Lower lobe of right lung (tissue), 2 donors: ENCODE results near the gene USP43. TPM values are rescaled to one million over a fixed set of nuclear protein-coding genes. Genes with fewer than 3 reads are reported as not detected.
"Not testable (repeated sequence)": the region's sequence is repeated elsewhere in the genome, so short reads cannot be mapped to it uniquely, and the experiment has no call there.

Experiments used
- ATAC-seq, 2 donors: fragments of 200-7000 bp; cut with Tn5 transposase; one replicate each; pipeline ENCODE4 v1.9.1; 2020 to 2022; ENCODE audit warnings: mild to moderate bottlenecking in 2 of 2, moderate library complexity in 2 of 2
- DNase-seq: peaks from one replicate; pipeline ENCODE4 v3.0.0-alpha.2; 2020
- H3K27ac ChIP-seq: fragments of 200-600 bp; one replicate; pipeline ENCODE4 v1.8.0; 2022
- H3K27me3 ChIP-seq: fragments of 200-600 bp; one replicate; pipeline ENCODE4 v1.8.0; 2022; ENCODE audit warnings: low read depth
- H3K36me3 ChIP-seq: fragments of 200-600 bp; one replicate; pipeline ENCODE4 v1.8.0; 2022; ENCODE audit warnings: mild to moderate bottlenecking
- H3K4me1 ChIP-seq: fragments of 200-600 bp; one replicate; pipeline ENCODE4 v1.8.0; 2022
- H3K4me3 ChIP-seq: fragments of 200-600 bp; one replicate; pipeline ENCODE4 v1.8.0; 2022; ENCODE audit warnings: mild to moderate bottlenecking
- H3K9me3 ChIP-seq: fragments of 200-600 bp; one replicate; pipeline ENCODE4 v1.8.0; 2022
- intact Hi-C: fragments of 100-400 bp; cut with DNase I; formaldehyde crosslinking; loops from one replicate; pipeline ENCODE4 v1.11.0; 2022
- long read RNA-seq: library from polyadenylated mRNA; unstranded; transcript quantifications from one replicate; pipeline ENCODE4 v2.0.0, GENCODE V29; 2021
- total RNA-seq: library from RNA; stranded (reverse); fragmentation: NEBNext Ultra II Directional; extraction: Animal tissue kit (Norgen Biotek cat#: 25700); gene quantifications from one replicate; pipeline ENCODE4 v1.2.1, GENCODE V29; 2021
- TF ChIP-seq, protein P1 (sequence below): fragments of 200-600 bp; IDR thresholded peaks from one replicate; pipeline ENCODE4 v1.8.0; 2022; ENCODE audit warnings: antibody characterized with exemption, mild to moderate bottlenecking
- donor health status: DM: no; HTN: yes; CAD: no; lungs with severe emphysema.

USP43 gene, protein sequence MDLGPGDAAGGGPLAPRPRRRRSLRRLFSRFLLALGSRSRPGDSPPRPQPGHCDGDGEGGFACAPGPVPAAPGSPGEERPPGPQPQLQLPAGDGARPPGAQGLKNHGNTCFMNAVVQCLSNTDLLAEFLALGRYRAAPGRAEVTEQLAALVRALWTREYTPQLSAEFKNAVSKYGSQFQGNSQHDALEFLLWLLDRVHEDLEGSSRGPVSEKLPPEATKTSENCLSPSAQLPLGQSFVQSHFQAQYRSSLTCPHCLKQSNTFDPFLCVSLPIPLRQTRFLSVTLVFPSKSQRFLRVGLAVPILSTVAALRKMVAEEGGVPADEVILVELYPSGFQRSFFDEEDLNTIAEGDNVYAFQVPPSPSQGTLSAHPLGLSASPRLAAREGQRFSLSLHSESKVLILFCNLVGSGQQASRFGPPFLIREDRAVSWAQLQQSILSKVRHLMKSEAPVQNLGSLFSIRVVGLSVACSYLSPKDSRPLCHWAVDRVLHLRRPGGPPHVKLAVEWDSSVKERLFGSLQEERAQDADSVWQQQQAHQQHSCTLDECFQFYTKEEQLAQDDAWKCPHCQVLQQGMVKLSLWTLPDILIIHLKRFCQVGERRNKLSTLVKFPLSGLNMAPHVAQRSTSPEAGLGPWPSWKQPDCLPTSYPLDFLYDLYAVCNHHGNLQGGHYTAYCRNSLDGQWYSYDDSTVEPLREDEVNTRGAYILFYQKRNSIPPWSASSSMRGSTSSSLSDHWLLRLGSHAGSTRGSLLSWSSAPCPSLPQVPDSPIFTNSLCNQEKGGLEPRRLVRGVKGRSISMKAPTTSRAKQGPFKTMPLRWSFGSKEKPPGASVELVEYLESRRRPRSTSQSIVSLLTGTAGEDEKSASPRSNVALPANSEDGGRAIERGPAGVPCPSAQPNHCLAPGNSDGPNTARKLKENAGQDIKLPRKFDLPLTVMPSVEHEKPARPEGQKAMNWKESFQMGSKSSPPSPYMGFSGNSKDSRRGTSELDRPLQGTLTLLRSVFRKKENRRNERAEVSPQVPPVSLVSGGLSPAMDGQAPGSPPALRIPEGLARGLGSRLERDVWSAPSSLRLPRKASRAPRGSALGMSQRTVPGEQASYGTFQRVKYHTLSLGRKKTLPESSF
- total RNA-seq: 6.8 TPM
- long read RNA-seq, full-length matches to known transcripts: 5 of 12 reads
- long read RNA-seq, partial matches to known transcripts: 3 of 12 reads
- long read RNA-seq, other reads (novel, unspliced or antisense): 4 of 12 reads

DNA sequence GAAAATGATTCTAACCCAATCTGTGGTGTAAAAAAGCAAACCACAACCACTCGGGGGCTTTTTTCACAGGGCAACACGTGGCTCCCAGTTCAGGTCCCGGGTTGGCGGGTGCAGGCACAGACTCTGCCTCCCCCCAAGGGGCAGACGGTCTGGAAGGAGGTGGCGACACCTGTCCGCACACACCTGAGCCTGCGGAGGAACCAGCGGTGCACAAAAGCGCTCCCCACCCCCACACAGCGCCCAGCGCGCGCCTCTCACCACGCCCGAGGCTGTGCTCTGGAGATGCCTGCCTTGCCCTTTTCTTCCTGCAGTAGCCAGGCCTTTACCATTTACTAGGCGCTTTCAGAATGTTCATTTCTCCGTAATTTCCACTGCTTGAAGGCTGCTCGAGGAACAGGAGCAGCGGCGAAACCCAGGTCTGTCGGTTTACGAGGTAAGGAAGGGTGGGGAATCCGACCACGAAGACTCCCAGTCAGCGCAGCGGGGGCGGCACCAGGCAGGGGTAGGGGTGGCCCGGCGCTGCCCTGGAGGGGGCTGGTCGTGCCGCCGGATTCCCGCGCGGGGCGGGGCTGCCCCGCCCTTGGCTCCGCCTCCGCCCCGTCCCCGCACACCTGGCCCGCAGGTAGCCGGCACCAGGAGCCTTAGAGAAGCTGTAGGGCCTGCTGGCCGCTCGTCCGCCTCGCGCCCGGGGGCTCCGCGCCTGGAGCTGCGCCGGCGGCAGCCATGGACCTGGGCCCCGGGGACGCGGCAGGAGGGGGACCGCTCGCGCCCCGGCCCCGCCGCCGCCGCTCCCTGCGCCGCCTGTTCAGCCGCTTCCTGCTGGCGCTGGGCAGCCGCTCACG is at the start of gene USP43:
USP43 (plus strand) TSS at position 608 of the 842 bp plus-strand sequence; CDS start at position 724, 116 bp downstream.
- intact Hi-C loops: no loop called here
- peak; percentile 94 to 95 for ATAC-seq
- Histone ChIP-seq H3K4me1 (peaks cover 8% of the 10 kb centered on the region), H3K27ac (peak within 1 kb of the TSS; percentile 87), H3K36me3 (no peaks in the 10 kb centered on the region), H3K27me3 (peaks cover 21% of the 10 kb centered on the region), H3K4me3 (peak within 1 kb of the TSS; percentile 66), H3K9me3 (no peaks in the 10 kb centered on the region)
- DNase-seq: peak; percentile 71
- TF ChIP-seq, protein P1, sequence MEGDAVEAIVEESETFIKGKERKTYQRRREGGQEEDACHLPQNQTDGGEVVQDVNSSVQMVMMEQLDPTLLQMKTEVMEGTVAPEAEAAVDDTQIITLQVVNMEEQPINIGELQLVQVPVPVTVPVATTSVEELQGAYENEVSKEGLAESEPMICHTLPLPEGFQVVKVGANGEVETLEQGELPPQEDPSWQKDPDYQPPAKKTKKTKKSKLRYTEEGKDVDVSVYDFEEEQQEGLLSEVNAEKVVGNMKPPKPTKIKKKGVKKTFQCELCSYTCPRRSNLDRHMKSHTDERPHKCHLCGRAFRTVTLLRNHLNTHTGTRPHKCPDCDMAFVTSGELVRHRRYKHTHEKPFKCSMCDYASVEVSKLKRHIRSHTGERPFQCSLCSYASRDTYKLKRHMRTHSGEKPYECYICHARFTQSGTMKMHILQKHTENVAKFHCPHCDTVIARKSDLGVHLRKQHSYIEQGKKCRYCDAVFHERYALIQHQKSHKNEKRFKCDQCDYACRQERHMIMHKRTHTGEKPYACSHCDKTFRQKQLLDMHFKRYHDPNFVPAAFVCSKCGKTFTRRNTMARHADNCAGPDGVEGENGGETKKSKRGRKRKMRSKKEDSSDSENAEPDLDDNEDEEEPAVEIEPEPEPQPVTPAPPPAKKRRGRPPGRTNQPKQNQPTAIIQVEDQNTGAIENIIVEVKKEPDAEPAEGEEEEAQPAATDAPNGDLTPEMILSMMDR: no peak

DNA sequence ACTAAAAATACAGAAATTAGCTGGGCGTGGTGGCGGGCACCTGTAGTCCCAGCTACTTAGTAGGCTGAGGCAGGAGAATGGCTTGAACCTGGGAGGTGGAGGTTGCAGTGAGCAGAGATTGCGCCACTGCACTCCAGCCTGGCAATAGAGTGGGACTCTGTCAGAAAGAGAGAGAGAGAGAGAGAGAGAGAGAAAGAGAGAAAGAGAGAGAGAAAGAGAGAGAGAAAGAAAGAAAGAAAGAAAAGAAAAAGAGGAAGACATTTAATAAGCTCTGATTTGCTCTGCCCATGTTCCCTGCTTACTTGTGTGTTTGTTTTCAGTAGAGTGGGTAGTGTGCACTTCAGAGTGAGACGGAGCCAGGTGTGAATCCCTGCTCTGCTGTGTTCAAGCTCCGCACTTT is 47.7 kb upstream of the USP43 start:
- H3K27ac ChIP-seq, H3K9me3 ChIP-seq, H3K4me3 ChIP-seq, ATAC-seq, H3K36me3 ChIP-seq, H3K4me1 ChIP-seq, DNase-seq, H3K27me3 ChIP-seq, intact Hi-C loops: not testable (repeated sequence)

DNA sequence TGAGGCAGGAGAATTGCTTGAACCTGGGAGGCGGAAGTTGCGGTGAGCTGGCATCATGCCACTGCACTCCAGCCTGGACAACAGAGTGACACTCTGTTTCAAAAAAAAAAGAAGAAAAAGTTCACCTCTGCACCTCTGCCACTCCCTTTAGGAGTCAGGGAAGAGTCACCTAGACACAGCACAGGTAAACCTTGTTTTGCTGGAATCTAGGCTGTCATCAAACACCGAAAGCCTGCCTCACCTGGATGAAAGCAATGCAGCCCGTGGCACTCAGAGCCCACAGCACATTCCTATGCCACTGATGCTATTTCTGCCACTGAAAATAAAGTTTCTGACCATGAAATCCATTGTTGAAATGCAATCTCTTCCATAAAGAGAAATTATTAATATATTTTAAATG is 46.7 kb upstream of the USP43 start:
- ATAC-seq (no peak), DNase-seq (no peak)
- TF ChIP-seq, protein P1: no peak
- intact Hi-C loops: no loop called here
- H3K36me3 ChIP-seq: no peaks in the 10 kb centered on the region
- no peak overlapping the region for H3K27ac ChIP-seq
- H3K4me3 ChIP-seq: no peak overlapping the region
- no peaks in the 10 kb centered on the region for H3K4me1 ChIP-seq
- H3K27me3 ChIP-seq: no peaks in the 10 kb centered on the region
- H3K9me3 ChIP-seq: no peaks in the 10 kb centered on the region

DNA sequence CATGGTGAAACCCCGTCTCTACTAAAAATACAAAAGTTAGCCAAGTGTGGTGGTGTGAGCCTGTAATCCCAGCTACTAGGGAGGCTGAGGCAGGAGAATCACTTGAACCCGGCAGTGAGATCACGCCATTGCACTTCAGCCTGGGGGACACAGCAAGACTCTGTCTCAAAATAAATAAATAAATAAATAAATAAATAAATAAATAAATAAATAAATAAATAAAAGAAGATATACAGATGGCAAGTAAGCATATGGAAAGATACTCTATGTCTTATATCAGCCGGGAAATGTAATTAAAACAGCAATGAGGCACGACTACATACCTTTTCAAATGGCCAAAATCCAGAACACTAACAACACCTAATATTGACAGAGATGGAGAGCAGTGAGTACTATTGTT is 40.7 kb upstream of the USP43 start:
- H3K4me1 ChIP-seq, intact Hi-C loops, DNase-seq, H3K4me3 ChIP-seq, H3K36me3 ChIP-seq, ATAC-seq, H3K27me3 ChIP-seq, H3K27ac ChIP-seq, H3K9me3 ChIP-seq: not testable (repeated sequence)

DNA sequence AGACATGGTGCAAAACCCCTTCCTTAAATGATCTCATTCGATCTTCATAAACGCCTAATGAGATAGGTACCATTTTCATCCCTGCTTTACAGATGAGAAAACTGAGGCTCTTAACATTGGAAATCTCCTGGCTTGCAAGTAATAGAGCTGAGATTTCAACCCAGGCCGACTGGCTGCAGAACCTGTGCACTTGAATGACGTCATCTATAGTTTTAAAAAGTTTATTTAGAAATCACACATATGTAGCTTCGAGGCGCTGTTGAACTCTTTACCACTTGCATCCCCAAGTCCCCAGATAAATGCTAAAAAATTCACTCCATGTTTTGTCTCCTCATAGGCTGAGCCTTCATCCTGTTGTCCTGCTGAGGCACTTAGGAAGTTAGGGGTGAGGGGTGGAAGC is 38.9 kb upstream of the USP43 start:
- Histone ChIP-seq H3K36me3 (no peaks in the 10 kb centered on the region), H3K4me3 (no peak overlapping the region), H3K27ac (no peak overlapping the region), H3K4me1 (no peaks in the 10 kb centered on the region), H3K9me3 (no peaks in the 10 kb centered on the region), H3K27me3 (no peaks in the 10 kb centered on the region)
- intact Hi-C loops: no loop called here
- TF ChIP-seq, protein P1: no peak
- no peak for ATAC-seq
- DNase-seq: no peak

DNA sequence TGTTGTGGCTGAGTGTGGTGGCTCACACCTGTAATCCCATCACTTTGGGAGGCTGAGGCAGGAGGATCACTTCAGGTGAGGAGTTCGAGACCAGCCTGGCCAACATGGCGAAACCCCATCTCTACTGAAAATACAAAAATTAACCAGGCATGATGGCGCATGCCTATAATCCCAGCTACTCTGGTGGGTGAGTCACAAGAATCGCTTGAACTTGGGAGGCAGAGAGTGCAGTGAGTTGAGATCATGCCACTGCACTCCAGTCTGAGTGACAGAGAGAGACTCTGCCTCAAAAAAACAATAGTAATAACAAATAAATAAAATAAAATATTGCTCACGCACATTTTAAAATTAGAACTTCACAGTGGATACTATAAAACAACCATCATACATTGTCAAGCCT is 38.3 kb upstream of the USP43 start:
- H3K9me3 ChIP-seq, H3K27me3 ChIP-seq, H3K4me1 ChIP-seq, H3K4me3 ChIP-seq, DNase-seq, H3K36me3 ChIP-seq, intact Hi-C loops, ATAC-seq, H3K27ac ChIP-seq: not testable (repeated sequence)
